HG02610 (cell line): Measurements from ENCODE around the gene MOSPD3.

Experiments used
- ATAC-seq: cut with Tn5 transposase; IDR thresholded peaks from one replicate; pipeline ENCODE4 v1.9.1; 2021; ENCODE audit warnings: mild to moderate bottlenecking, moderate library complexity; ENCODE audit not compliant: unreplicated experiment

The MOSPD3 gene

GRCh38 chr7:100590077-100590737 lies 22.1 kb upstream of the MOSPD3 start:
- no peak for ATAC-seq

- no peak for ATAC-seq
Measured at GRCh38 chr7:100591596-100591995, 20.7 kb upstream of the MOSPD3 start.

- no peak for ATAC-seq
Measured at GRCh38 chr7:100595188-100595587, 17.2 kb upstream of the MOSPD3 start.

GRCh38 chr7:100598425-100598824 lies 13.9 kb upstream of the MOSPD3 start:
- no peak for ATAC-seq

- no peak for ATAC-seq
Measured at GRCh38 chr7:100599911-100600729, 12.2 kb upstream of the MOSPD3 start.

GRCh38 chr7:100600730-100601038 lies 11.7 kb upstream of the MOSPD3 start:
- ATAC-seq, result no peak

GRCh38 chr7:100602889-100603725 lies 9.2 kb upstream of the MOSPD3 start:
- ATAC-seq, result no peak

- ATAC-seq, result peak; percentile 13
Measured at GRCh38 chr7:100603726-100604027, 8.7 kb upstream of the MOSPD3 start.

GRCh38 chr7:100604028-100604975 lies 8.0 kb upstream of the MOSPD3 start:
- ATAC-seq, result peak; percentile 58

- no peak for ATAC-seq
Measured at GRCh38 chr7:100604976-100605911, 7.1 kb upstream of the MOSPD3 start.

GRCh38 chr7:100606313-100606712 lies 6.0 kb upstream of the MOSPD3 start:
- no peak for ATAC-seq

- ATAC-seq, result no peak
Measured at GRCh38 chr7:100607111-100607510, 5.2 kb upstream of the MOSPD3 start.

- no peak for ATAC-seq
Measured at GRCh38 chr7:100609958-100610357, 2.4 kb upstream of the MOSPD3 start.

GRCh38 chr7:100612730-100613390 lies 520 bp downstream of the MOSPD3 start:
- no peak for ATAC-seq

- ATAC-seq, result no peak
Measured at GRCh38 chr7:100613412-100614175, 1.3 kb downstream of the MOSPD3 start.

- ATAC-seq, result no peak
Measured at GRCh38 chr7:100614308-100614861, 2.0 kb downstream of the MOSPD3 start.

- ATAC-seq, result no peak
Measured at GRCh38 chr7:100620239-100620638, 7.9 kb downstream of the MOSPD3 start.

GRCh38 chr7:100620804-100621203 lies 8.5 kb downstream of the MOSPD3 start:
- ATAC-seq, result no peak
